ENCODE results near the gene TRAF6. TPM values are rescaled to one million over a fixed set of nuclear protein-coding genes. Genes with fewer than 3 reads are reported as not detected.

Gene TRAF6
- total and polyA plus RNA-seq, 11 donors, result 2.7 to 17.4 (median 12.8) TPM

GRCh38 chr11:36493332-36493731, 16.7 kb downstream of the TRAF6 start:
- ATAC-seq (no peak), DNase-seq (no peak)
- Histone ChIP-seq H3K4me1 (peaks cover 0 to 8% (median under 1%) of the 10 kb centered on the region in 12 donors), H3K36me3 (peaks cover 0 to 99% (median 97%) of the 10 kb centered on the region in 9 donors), H3K4me3 (no peak overlapping the region), H3K27me3 (no peaks in the 10 kb centered on the region), H3K27ac (no peak overlapping the region), H3K9me3 (no peaks in the 10 kb centered on the region)
- no peak for TF ChIP-seq POLR2A (IDR thresholded peaks at IDR 0.05)
- TF ChIP-seq CTCF (IDR thresholded peaks at IDR 0.05), result no peak
- intact Hi-C loops (cut with DNase I), result loop anchor here in 6 of 10 donors (5.0 kb wide), 2 partner anchors 186 to 201 kb away; no protein-coding TSS in a partner anchor

GRCh38 chr11:36492724-36493304, 17.3 kb downstream of the TRAF6 start:
- no peak for TF ChIP-seq POLR2A (IDR thresholded peaks at IDR 0.05)
- peak; percentile 70 to 89 (median 79) for TF ChIP-seq CTCF (IDR thresholded peaks at IDR 0.05)

GRCh38 chr11:36490026-36490806, 19.9 kb downstream of the TRAF6 start:
- ATAC-seq (peak in 3 of 4 donors; percentile 35 to 47 (median 44)), DNase-seq (no peak)
- Histone ChIP-seq H3K4me3 (no peak overlapping the region), H3K27me3 (no peaks in the 10 kb centered on the region), H3K4me1 (peaks cover 0 to 30% (median 15%) of the 10 kb centered on the region in 12 donors), H3K27ac (no peak overlapping the region), H3K9me3 (no peaks in the 10 kb centered on the region), H3K36me3 (peaks cover 0 to 94% (median 88%) of the 10 kb centered on the region in 9 donors)
- TF ChIP-seq CTCF (IDR thresholded peaks at IDR 0.05) (no peak), POLR2A (IDR thresholded peaks at IDR 0.05) (no peak)
- WGBS, 4 donors, result 78 to 85% (median 82%) methylated on average over 16 of the region's 16 CpGs
- intact Hi-C loops (cut with DNase I), result loop anchor here in 6 of 10 donors (5.0 kb wide), 2 partner anchors 183 to 198 kb away; no protein-coding TSS in a partner anchor

More at GRCh38 chr11:36492724-36493304, 17.3 kb downstream of the TRAF6 start:
- intact Hi-C loops (cut with DNase I), result loop anchor here in 6 of 10 donors (5.0 kb wide), 2 partner anchors 186 to 201 kb away; no protein-coding TSS in a partner anchor
- Histone ChIP-seq H3K4me1 (peaks cover 0 to 13% (median 5%) of the 10 kb centered on the region in 12 donors), H3K36me3 (peaks cover 0 to 97% (median 94%) of the 10 kb centered on the region in 9 donors), H3K27me3 (no peaks in the 10 kb centered on the region), H3K9me3 (no peaks in the 10 kb centered on the region), H3K4me3 (no peak overlapping the region), H3K27ac (no peak overlapping the region)
- no peak for DNase-seq
- ATAC-seq, result peak in 3 of 4 donors; percentile 50 to 55 (median 51)

- intact Hi-C loops (cut with DNase I), result no loop called here
Observed at GRCh38 chr11:36488096-36488495, 22.0 kb downstream of the TRAF6 start.

More at GRCh38 chr11:36488096-36488495, 22.0 kb downstream of the TRAF6 start:
- Histone ChIP-seq H3K4me1 (peaks cover 0 to 32% (median 15%) of the 10 kb centered on the region in 12 donors), H3K27ac (peak overlapping the region in 10 of 12 donors; percentile 23 to 81 (median 44)), H3K36me3 (peaks cover 0 to 94% (median 84%) of the 10 kb centered on the region in 9 donors), H3K9me3 (no peaks in the 10 kb centered on the region), H3K27me3 (no peaks in the 10 kb centered on the region), H3K4me3 (no peak overlapping the region)
- ATAC-seq (no peak), DNase-seq (no peak)
- TF ChIP-seq POLR2A (IDR thresholded peaks at IDR 0.05) (no peak), CTCF (IDR thresholded peaks at IDR 0.05) (no peak)
- 51 to 67% (median 59%) methylated on average over 5 of the region's 5 CpGs for WGBS, 4 donors

Measured in heart left ventricle (tissue), 16 donors.